Mesodermal cell (in vitro differentiated cells): ENCODE results near the gene CACHD1.

Experiments
- H3K27ac ChIP-seq: 2 replicates; pipeline ENCODE4 v1.7.0; 2013; ENCODE audit warnings: mild to moderate bottlenecking, low read depth, low read length, moderate library complexity; ENCODE audit not compliant: severe bottlenecking
- H3K36me3 ChIP-seq: 2 replicates; pipeline ENCODE4 v1.7.1; 2013; ENCODE audit warnings: mild to moderate bottlenecking, low read length, moderate library complexity; ENCODE audit not compliant: control insufficient read depth, insufficient read depth
- H3K4me1 ChIP-seq: one replicate; pipeline ENCODE4 v1.7.1; 2013; ENCODE audit warnings: mild to moderate bottlenecking, low read length; ENCODE audit not compliant: insufficient read depth, control insufficient read depth, poor library complexity, severe bottlenecking
- H3K4me3 ChIP-seq: 2 replicates; pipeline ENCODE4 v1.7.0; 2013; ENCODE audit warnings: low read length, control low read depth, mild to moderate bottlenecking; ENCODE audit not compliant: insufficient read depth, poor library complexity, severe bottlenecking; ENCODE audit errors: extremely low read depth
- H3K9me3 ChIP-seq: 2 replicates; pipeline ENCODE4 v1.7.1; 2013; ENCODE audit warnings: mild to moderate bottlenecking, low read length, moderate library complexity; ENCODE audit not compliant: control insufficient read depth
- WGBS, 2 experiments: methylation state at CpG; one replicate each; pipeline ENCODE4 v1.1.5; 2013; ENCODE audit warnings: missing lambda C conversion rate in 2 of 2; ENCODE audit not compliant: insufficient coverage in 2 of 2; 5-methylcytosine and 5-hydroxymethylcytosine counted together

CACHD1 gene

GRCh38 chr1:64496606-64497005, 26.7 kb downstream of the CACHD1 start:
- Histone ChIP-seq H3K36me3 (no peaks in the 10 kb centered on the region), H3K27ac (peak overlapping the region; percentile 67), H3K9me3 (no peaks in the 10 kb centered on the region), H3K4me3 (no peak overlapping the region), H3K4me1 (peaks cover 42% of the 10 kb centered on the region)
- 63 to 78% methylated on average over 1 to 2 of the region's 4 CpGs for WGBS, 2 experiments

GRCh38 chr1:64497088-64497883, 27.4 kb downstream of the CACHD1 start:
- Histone ChIP-seq H3K4me3 (no peak overlapping the region), H3K36me3 (no peaks in the 10 kb centered on the region), H3K4me1 (peaks cover 44% of the 10 kb centered on the region), H3K9me3 (no peaks in the 10 kb centered on the region), H3K27ac (peak overlapping the region; percentile 67)
- WGBS, 2 experiments = 35 to 40% methylated on average over 1 to 2 of the region's 4 CpGs

- H3K4me3 ChIP-seq = no peak overlapping the region
- no peak overlapping the region for H3K27ac ChIP-seq
- H3K9me3 ChIP-seq = no peaks in the 10 kb centered on the region
- 100% methylated on average over 1 to 2 of the region's 4 CpGs for WGBS, 2 experiments
- H3K4me1 ChIP-seq = peaks cover 52% of the 10 kb centered on the region
- H3K36me3 ChIP-seq = no peaks in the 10 kb centered on the region
These were observed 28.4 kb downstream of the CACHD1 start for GRCh38 chr1:64498325-64498724.

- Histone ChIP-seq H3K4me3 (no peak overlapping the region), H3K4me1 (peaks cover 53% of the 10 kb centered on the region), H3K27ac (no peak overlapping the region), H3K9me3 (no peaks in the 10 kb centered on the region), H3K36me3 (no peaks in the 10 kb centered on the region)
- WGBS, 2 experiments = 87 to 98% methylated on average over 4 to 6 of the region's 6 CpGs
These were observed 29.1 kb downstream of the CACHD1 start for GRCh38 chr1:64499011-64499410.

- Histone ChIP-seq H3K4me3 (no peak overlapping the region), H3K4me1 (peaks cover 48% of the 10 kb centered on the region)
- 60 to 89% methylated on average over 1 of the region's 1 CpG for WGBS, 2 experiments
These were observed 30.0 kb downstream of the CACHD1 start for GRCh38 chr1:64499966-64500365.

GRCh38 chr1:64502083-64502482, 32.2 kb downstream of the CACHD1 start:
- Histone ChIP-seq H3K4me3 (no peak overlapping the region), H3K9me3 (no peaks in the 10 kb centered on the region), H3K27ac (peak overlapping the region; percentile 52), H3K36me3 (no peaks in the 10 kb centered on the region), H3K4me1 (peaks cover 30% of the 10 kb centered on the region)
- WGBS, 2 experiments = no CpG with 5 or more reads among the region's 1 CpG

More at GRCh38 chr1:64499966-64500365, 30.0 kb downstream of the CACHD1 start:
- Histone ChIP-seq H3K9me3 (no peaks in the 10 kb centered on the region), H3K36me3 (no peaks in the 10 kb centered on the region), H3K27ac (no peak overlapping the region)

- peak overlapping the region; percentile 52 for H3K27ac ChIP-seq
- no peaks in the 10 kb centered on the region for H3K9me3 ChIP-seq
- H3K36me3 ChIP-seq = no peaks in the 10 kb centered on the region
- WGBS, 2 experiments = 30 to 75% methylated on average over 1 of the region's 2 CpGs
- peaks cover 25% of the 10 kb centered on the region for H3K4me1 ChIP-seq
- no peak overlapping the region for H3K4me3 ChIP-seq
These were observed 33.0 kb downstream of the CACHD1 start for GRCh38 chr1:64502931-64503330.

- no peak overlapping the region for H3K27ac ChIP-seq
- H3K9me3 ChIP-seq = no peaks in the 10 kb centered on the region
- H3K4me3 ChIP-seq = peak overlapping the region; percentile 29
- H3K36me3 ChIP-seq = no peaks in the 10 kb centered on the region
- WGBS, 2 experiments = 0 to 4% methylated on average over 1 to 9 of the region's 51 CpGs
- H3K4me1 ChIP-seq = peaks cover 23% of the 10 kb centered on the region
These were observed 35.5 kb downstream of the CACHD1 start for GRCh38 chr1:64505232-64505943.

- Histone ChIP-seq H3K4me1 (peaks cover 23% of the 10 kb centered on the region), H3K27ac (peak overlapping the region; percentile 46)
These were observed 36.2 kb downstream of the CACHD1 start for GRCh38 chr1:64505944-64506655.

GRCh38 chr1:64508629-64509028, 38.7 kb downstream of the CACHD1 start:
- Histone ChIP-seq H3K4me3 (no peak overlapping the region), H3K27ac (no peak overlapping the region), H3K4me1 (peaks cover 9% of the 10 kb centered on the region), H3K36me3 (no peaks in the 10 kb centered on the region), H3K9me3 (no peaks in the 10 kb centered on the region)
- WGBS, 2 experiments = 63 to 67% methylated on average over 1 to 2 of the region's 2 CpGs

More at GRCh38 chr1:64505944-64506655, 36.2 kb downstream of the CACHD1 start:
- Histone ChIP-seq H3K9me3 (no peaks in the 10 kb centered on the region), H3K4me3 (peak overlapping the region; percentile 29), H3K36me3 (no peaks in the 10 kb centered on the region)
- whole genome bisulfite sequencing, 2 experiments = 47 to 48% methylated on average over 13 to 14 of the region's 15 CpGs
